ENCODE data around the gene SEC14L5.
A peak's percentile ranks its signal among the peaks of the same experiment; 100 is the strongest.
"Not testable (repeated sequence)": the region's sequence is repeated elsewhere in the genome, so short reads cannot be mapped to it uniquely, and the experiment has no call there.

The SEC14L5 gene

DNA sequence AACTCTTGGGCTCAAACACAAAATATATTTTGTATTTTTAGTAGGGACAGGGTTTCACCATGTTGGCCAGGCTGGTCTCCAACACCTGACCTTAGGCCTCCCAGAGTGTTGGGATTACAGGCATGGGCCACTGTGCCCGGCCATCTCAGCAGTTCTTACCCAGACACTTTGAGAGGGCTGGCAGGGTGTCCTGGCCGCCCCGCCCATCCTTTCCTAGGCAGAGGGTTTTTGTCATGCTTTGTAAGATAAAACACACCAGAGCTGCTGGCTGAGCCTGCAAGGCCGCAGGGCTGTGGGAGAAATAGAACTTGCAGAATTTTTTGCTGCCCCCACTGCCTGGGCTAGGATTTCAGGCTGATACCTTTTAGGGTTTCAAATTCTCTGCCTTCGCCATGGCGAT, 29.9 kb upstream of the SEC14L5 start:
- DNase-seq (ENCODE audit: insufficient read length, low spot score) (no peak), FAIRE-seq (no peak)

DNA sequence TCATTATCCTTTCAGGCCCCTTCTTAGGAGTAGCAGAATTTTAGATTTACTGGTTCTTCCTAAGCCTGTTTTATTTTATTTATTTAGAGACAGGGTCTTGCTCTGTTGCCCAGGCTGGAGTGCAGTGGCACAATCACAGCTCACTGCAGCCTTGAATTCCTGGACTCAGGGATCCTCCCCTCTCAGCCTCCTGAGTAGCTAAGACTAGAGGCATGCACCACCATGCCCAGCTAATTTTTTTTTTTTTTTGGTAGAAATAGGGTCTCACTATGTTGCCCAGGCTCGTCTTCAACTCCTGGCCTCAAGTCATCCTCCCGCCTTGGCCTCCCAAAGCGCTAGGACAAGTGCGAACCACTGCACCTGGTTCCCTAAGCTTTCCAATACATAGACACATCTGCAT, 28.5 kb upstream of the SEC14L5 start:
- DNase-seq (ENCODE audit: insufficient read length, low spot score); FAIRE-seq: not testable (repeated sequence)

DNA sequence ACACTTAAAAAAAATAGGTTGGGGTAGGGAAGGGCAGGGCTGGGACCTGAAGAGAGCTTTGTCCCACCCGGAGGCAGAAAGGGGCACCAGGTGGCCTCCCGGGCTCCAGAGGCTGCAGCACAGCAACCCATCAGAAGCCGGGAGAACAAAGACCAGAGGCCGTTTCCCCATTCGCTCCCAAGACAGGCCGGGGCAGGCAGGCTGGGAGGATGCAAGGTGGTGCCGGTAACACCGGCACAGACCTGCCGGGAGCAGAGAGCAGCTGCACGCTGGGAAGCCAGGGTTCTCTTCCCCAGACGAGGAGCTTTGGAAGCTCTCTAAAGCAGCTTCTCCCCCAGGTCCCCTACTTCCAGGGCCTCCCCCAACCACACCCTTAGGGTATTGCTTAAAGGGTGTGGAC, 26.7 kb upstream of the SEC14L5 start:
- DNase-seq (ENCODE audit: insufficient read length, low spot score) (no peak), FAIRE-seq (no peak)

DNA sequence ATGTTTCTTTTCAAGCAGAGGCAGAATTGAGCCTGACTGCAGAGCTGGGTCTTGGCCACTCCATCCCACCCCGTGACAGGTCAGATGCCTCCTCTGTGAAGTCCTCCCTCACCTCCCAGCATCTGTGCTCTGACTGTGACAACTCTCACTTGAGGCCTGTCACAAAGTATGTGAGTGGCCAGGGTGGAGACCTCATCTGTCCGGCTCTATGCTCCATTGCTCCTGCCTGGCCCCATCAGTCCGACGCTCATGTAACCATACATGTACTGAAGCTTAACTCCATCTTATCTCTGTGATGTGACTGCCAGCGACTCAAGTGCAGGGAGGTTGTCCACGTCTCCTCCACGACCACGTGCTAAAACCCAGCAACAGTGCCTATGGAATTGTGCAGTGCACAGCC, 24.7 kb upstream of the SEC14L5 start:
- FAIRE-seq (peak; percentile 42), DNase-seq (ENCODE audit: insufficient read length, low spot score) (no peak)

DNA sequence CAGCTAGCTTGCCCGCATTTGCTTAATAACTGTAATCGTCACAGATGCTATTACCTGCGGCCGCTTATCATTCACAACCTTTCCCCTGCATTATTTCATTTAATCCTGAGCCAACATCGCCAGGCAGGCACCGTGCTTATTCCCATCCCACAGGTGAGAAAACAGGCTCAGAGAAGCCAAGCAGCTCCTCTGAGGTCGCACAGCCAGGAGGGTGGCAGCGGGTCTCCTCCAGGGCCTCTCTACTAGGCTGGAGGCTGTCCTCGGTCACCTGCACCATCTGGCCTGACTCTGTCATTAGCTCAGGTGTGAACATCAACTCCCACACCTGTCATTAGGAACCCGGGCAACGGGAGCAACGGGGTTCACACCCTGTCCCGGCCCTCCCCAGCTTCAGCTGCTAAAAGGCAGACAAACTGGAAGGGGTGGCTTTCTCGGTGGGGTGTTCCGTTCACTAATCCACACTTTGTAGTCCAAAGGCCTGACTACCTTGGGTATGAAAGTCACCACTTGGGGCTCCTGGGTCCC, 24.2 kb upstream of the SEC14L5 start:
- DNase-seq (ENCODE audit: insufficient read length, low spot score) (no peak), FAIRE-seq (no peak)

DNA sequence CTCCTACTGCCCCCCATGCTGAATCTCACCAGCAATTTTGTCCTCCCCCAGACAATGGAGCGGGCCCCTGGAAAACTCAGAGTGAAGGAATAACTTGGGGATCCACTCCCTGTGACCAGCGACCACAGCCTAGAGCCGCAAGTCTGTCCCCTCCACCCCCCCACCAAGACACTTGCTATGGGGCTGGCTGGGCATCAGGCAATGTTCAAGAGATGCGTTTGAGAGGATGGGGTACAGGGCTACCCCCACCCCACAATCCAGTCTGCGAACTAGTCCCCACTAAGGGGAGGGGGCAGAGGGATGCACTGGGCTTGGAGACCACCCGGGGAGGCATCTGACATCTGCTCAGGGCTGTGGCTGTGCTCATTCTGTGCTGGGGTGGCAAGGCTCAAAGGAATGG, 23.5 kb upstream of the SEC14L5 start:
- DNase-seq (ENCODE audit: insufficient read length, low spot score): no peak
- FAIRE-seq: no peak

DNA sequence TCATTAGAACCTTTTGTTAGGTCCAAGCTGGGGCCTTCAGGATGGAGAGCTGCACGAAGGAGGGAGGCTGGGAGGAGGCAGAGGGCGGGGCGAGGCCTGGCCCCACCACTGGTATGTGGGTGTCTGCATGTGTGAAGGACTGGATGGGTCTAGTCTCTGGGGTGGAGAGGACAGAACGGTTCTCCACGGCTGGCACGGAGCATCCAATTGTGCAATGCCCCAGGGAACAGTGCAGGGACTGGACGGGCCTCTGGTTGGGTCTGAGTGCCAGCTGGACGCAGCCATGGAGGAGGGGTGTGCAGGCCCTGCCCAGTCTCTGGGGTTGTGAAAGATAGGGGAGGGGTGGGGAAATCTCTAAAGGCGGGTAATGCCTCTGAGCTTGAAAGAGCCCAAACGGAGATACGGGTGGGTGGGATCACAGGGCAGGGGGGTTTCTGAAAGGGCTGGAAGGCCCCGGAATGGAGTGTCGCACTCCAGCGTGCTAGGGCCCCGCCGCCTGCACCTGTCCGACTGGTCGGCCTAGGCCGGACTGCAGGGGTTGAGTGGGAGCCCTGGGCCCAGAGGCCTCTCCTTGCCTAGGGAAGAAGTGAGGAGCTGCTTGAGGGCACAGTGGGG, 22.8 kb upstream of the SEC14L5 start:
- DNase-seq (ENCODE audit: insufficient read length, low spot score): no peak
- FAIRE-seq: no peak

DNA sequence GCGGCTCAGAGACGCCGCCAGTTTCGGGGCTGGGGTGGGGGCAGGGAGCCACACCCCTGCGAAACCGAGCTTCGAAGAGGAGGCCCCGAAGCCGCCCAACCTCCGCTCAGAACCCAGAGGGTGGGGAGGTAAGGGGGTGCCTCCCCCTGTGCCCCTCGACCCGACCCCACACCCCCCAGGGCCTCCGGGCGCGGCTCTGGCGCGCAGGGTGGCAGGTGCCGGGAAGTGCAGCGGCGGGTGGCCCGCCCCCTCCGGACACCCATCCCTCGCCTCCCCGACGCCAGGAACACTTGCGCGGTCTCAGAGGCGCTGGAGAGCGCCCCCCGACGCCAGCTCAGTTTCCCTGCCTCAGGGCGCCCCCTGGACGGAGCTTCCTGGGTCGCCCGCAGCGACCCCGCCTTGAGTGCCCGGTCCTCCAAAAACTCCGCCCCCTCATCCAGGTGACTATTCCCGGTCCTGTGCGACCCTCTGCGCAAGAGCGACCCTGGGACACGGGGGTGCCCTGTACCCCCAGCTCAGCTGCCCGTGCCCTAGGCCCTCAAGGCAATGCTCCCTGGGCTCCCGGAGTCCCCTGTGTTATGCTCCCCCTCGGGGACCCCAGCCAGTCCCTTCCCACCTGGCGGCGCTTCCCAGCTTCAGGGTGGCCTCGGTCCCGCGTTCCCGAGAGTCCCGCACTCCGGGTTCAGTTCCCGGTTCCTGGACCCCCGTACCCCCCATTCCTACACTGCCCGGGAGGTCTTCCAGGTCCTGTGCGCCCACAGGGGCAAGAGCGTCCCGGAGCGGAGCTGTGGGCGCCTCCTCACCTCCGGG, 21.7 kb upstream of the SEC14L5 start:
- DNase-seq (ENCODE audit: insufficient read length, low spot score) (no peak), FAIRE-seq (no peak)

DNA sequence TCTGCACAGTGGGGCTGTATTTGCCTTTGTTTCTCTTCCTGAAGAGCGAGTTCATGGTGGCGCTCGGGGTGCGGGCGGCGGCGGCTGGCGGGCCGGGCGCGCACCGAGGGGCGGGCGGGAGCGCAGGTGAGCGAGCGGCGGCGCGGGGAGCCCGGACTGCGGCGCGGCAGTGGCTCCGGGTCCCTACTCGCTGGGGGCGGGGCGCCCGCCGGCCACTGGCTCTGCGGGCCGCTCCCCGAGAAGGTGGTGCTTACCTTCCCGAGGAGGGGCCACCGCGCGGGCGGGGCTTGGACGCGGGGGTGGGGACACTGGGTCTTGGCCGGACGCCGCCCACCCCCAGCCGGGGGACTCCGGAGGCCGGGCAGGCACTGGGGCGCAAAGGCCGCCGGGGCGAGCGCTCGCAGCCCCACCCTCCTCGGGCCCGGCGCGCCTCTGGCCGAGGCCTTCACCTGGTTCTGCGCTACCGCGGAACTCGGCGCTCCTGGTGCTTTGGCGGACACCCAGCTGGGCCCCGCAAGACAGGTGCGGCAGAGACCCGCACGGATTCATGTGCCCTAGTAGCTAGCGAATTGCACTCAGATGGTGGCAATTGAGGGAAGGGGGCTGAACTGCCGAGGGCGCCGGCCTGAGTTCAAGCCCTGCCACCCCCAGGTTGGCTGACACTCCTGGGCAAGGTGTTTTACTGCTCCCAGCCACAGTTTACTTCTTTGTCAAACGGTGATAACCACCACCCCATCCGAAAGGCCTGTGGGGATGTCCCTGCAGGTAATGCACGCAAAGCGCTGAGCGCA, 20.9 kb upstream of the SEC14L5 start, which contains the start of gene PPL:
Gene PPL (minus strand): TSS at position 158 of the 791 bp plus-strand sequence. CDS start 103 bp downstream, at position 55.
- no peak for DNase-seq (ENCODE audit: insufficient read length, low spot score)
- FAIRE-seq: no peak

DNA sequence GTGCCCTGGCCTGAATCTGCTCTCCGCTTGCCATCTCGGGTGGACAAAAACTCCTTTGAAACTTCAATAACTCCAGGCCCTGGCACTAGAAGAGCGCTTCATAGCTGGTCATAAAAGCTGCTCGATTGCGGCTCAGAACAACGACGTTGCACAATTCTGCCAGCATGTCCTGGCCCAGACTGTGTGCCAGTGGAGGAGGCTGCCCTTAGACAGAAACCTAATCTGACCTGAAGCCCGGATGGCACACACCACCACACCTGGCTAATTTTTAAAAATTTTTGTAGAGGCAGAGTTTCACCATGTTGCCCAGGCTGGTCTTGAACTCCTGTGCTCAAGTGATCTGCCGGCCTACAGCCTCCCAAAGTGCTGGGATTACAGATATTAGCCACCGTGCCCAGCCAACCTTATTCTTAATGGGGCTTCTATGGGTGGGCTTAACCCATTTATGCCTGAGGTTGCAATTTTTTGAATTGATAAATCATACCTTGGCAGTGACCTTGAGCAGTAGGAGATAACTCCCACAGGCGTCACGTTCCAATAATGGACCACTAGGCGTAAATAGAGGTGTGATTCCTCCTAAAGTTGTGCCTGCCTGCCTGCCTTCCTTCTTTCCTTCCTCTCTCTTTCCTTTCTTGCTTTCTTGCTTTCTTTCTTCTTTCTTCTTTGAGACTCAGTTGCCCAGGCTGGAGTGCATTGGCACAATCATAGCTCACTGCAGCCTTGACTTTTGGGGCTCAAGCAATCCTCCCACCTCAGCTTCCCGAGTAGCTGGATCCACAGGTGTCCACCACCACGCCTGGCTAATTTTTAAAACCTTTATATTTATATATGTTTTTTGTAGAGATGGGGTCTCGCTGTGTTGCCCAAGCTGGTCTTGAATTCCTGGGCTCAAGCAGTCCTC, 20.1 kb upstream of the SEC14L5 start:
- FAIRE-seq (no peak), DNase-seq (ENCODE audit: insufficient read length, low spot score) (no peak)

DNA sequence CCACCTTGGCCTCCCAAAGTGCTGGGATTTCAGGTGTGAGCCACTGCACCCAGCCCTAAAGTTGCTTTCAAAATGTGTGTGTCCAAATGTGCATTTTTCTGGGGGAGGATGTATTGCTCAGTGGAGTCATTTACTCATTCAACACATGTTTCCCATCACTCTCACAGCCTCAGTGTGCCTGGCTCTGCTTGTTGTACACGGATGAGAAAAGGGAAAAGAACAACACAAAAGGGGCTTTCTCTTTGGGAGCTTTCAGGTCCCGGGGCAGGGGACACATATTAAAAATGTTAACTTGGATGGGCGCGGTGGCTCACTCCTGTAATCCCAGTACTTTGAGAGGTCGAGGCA, 19.5 kb upstream of the SEC14L5 start:
- FAIRE-seq (no peak), DNase-seq (ENCODE audit: insufficient read length, low spot score) (no peak)

DNA sequence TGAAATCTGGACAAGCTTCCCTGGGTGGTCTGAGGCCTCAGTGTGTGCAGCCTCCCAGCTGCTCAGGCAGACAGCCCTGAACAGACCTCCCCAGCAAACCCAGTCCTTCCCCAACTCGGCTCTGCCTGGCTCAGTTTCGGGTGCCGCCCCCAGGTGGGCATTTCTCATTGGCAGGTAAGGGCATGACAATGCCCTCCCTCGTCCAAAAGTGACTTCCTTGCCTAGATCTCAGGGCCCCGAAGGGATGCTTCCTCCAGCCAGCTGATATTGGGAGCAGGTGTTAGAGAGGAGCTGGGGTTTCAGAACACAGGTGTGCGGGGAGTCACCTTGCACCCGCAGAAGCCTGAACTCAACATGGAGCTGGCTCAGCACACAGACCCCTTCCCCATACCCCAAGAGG, 17.4 kb upstream of the SEC14L5 start:
- FAIRE-seq: no peak
- no peak for DNase-seq (ENCODE audit: insufficient read length, low spot score)

DNA sequence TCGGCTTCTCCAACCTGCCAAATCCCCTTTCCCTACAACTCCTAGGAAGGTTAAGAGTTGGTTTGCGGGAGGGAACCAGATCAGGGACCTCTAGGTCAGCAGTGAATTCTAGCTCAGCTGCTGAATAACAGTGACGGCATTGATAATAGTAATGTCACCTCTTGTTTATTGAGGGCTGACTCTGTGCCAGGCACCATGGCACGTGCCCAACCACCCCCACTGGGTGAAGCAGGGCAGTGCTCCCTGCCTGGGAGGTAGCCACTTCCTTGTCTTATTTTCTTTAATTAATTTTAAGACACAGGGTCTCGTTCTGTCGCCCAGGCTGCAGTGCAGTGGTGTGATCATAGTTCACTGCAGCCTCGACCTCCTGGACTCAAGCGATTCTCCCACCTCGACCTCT, 15.6 kb upstream of the SEC14L5 start:
- DNase-seq (ENCODE audit: insufficient read length, low spot score) (no peak), FAIRE-seq (no peak)

DNA sequence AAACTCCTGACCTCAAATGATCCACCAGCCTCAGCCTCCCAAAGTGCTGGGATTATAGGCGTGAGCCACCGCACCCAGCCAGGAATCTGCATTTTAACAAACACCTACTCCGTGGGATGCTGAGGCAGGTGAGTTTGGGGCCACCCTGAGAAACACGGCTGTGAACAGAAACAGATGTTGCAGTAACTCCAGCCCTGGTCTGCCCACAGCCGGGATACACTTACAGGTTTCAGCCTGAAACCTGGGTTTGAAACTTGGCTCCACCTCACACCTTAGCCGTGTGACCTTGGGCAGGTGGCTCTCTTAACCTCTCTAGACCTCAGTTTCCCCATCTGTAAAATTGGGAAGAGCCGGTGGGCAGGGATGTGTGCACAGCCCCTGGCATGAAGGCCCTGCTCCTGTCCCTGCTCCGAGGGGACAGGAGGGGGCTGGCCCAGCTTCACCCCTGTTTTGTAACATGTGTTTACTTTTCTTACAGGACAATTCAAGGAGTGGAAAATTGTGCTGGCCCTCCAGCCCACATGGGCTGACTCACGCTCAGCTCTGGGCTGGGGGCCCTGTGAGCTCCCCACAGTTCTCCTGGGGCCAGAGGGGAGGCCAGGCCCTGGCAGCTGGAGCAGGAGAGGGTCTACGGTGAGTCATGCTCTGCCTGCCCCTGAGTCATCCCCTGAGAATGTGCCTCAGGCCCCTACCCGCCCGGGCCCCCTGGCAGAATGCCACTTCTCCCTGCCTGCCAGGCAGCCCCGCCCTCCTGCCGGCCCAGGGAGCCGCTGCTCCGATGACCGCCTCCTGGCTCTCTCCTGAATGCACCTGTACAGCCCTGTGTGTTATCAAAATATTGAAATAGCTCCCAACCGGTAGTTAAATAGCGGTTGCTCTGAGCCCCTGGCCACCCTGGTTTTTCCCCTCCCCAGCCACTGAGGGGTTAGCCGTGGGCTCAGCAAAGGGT, 13.5 kb upstream of the SEC14L5 start:
- FAIRE-seq: peak; percentile 96
- peak; percentile 98 for DNase-seq (ENCODE audit: insufficient read length, low spot score)

DNA sequence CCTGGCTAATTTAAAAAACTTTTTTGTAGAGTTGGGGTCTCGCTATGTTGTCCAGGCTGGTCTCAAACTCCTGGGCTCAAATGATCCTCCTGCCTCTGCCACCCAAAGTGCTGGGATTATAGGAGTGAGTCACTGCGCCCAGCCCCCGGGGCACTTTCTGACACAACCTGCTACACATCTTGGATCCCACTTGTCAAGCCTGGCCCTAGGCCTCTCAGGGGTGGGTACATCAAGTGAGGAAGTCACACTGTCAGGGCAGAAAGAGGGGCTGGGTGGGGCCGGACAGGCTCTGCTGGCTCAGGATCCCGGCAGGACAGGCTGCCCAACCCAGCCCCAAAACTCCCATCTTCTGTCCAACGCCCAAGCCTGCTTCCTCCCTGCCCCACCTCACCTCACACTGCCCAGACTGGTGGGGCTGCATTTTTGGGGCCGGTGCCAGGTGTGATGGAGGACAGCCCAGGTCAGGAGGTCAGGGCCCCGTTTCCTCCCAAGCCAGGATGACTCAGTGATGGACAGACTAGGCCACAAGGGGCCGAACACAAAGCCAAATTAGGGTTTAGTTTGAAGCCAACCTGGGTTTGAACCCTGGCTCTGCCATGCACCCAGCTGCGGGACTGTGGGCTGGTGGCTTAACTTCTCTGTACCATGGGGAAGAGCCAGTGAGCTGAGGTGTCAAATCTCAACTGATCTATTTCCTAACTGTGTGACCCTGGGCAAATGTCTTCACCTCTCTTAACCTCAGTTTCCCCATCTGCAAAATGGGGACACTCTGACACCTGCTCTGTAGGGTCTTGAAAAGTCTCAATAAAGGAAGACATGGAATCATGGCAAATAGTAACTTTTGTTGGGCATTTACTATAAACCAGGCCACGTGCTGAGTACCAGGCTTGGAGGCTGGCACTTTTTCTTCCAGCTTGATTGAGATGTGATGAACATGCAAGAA, 12.3 kb upstream of the SEC14L5 start:
- no peak for FAIRE-seq
- peak; percentile 79 for DNase-seq (ENCODE audit: insufficient read length, low spot score)

DNA sequence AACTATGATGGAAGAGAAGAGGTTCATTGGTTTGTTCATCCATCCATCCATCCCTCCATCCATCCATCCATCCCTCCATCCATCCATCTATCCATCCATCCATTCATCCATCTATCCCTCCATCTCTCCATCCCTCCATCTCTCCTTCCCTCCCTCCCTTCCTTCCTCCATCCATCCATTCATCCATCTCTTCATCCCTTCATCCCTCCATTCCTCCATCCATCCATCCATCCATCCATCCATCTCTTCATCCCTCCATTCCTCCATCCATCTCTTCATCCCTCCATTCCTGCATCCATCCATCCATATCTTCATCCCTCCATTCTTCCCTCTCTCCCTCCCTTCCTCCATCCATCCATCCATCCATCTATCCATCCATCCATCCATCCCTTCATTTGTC, 11.2 kb upstream of the SEC14L5 start:
- FAIRE-seq (peak; percentile 4), DNase-seq (ENCODE audit: insufficient read length, low spot score) (no peak)

DNA sequence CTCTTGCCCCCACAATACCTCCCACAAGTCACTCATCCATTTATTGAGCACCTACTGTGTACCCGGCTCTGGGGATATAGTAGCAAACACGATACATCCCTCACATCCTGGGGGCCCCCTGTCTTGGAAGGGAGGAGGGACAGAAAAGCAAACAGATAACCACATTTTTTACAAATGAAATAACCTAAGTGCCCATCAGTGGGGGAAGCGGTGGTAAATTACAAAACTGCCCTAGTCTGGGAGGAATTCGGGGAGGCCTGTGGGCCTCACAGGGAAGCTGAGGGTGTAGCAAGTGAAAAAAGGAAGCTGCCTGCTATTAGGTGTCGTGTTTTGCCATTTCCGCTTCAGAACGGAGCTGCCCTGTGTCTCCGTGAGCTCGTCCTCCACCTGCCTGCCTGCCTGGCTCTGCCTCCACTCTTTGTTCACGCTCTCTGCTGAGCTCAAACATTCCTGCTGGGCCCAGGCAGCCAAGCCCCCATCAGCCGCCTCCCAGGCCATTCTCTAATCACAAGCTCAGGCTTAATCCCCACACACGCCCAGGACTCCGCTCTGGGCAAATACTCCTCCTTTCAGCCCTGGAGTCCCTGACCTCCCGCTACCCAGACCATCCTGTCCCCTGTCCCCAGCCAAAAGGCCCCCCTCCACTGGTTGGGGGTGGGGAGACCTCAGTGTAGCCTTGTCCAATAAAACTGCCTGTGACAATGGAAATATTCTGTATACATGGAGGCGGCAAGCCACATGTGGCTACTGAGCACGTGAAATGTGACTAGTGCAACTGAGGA, 10.2 kb upstream of the SEC14L5 start:
- no peak for FAIRE-seq
- no peak for DNase-seq (ENCODE audit: insufficient read length, low spot score)
